GM18498 (cell line): ENCODE data around the gene KRTAP10-3.
"Not testable (repeated sequence)": the region's sequence is repeated elsewhere in the genome, so short reads cannot be mapped to it uniquely, and the experiment has no call there.

Experiments used
- ATAC-seq: cut with Tn5 transposase; IDR thresholded peaks from one replicate; pipeline ENCODE4 v1.9.1; 2021; ENCODE audit warnings: mild to moderate bottlenecking, moderate library complexity; ENCODE audit not compliant: unreplicated experiment

The KRTAP10-3 gene

DNA sequence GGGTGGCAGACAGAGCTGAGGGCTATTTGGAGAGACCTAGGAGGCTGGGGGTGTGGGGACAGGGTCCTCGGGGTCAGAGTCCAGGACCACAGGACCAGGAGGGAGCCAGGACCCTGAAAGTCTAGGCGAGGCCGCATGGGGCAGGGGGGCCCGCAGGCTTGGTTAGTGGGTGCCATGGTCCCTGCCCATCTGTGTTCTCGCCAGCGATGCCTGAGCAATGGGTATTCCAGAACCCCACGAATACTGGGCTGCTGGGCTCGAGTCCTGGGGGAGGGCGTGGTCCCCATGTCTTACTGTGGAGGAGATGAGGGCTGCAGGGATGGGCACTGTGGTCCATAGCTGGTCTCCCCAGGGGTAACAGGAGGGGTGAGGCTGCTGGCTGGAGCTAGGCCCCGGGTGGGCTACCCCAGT, 31.7 kb upstream of the KRTAP10-3 start:
- no peak for ATAC-seq

DNA sequence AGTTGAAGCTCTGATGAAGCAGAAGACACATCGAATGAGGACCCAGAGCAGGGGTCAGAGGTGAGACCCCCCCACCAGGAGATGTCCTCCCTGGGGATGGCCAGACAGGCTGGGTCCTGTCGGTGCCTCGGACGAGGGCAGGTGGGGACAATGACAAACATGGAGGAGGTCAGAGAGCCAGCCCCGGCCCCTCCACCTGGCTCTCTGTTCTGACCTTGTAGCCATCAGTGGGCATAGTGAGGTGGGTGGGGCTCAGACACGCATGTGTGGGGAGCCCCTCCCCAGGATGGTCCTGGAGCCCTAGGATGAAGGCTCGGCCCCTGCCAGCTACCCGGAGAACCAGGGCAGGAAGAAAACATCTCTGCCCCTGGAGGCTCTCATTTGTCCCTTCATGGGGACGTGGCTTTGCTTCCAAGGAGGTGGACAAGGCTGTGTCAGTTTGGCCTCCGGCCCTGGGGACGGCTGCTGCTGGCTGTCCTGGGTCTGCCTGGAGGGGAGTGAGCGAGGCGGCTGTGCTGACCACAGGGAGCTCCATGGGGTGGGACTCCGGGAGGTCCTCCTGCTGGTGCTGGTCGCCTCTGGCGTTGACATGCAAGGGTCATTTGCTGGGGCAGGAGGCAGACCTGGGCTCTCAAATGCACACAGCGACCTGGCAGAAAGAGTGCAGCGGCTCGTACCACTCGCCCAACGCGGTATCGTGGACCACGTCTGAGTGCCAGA, 31.2 kb upstream of the KRTAP10-3 start:
- no peak for ATAC-seq

DNA sequence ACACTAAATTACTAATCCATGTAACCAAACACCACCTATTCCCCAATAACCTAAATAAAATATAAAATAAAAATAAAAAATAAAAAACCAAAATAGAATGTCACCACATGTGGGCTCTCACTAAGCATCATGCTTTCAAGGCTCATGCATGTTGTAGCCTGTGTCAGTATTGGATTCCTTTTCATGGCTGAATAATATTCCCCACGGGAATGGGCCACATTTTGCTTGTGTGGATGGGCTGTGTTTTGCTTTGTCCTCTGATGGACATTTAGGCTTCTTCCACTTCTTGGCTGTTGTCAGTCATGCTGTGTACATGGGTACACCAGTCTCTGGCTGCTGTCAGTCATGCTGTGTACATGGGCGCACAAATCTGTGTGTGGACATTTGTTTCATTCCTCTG, 30.5 kb upstream of the KRTAP10-3 start:
- no peak for ATAC-seq

DNA sequence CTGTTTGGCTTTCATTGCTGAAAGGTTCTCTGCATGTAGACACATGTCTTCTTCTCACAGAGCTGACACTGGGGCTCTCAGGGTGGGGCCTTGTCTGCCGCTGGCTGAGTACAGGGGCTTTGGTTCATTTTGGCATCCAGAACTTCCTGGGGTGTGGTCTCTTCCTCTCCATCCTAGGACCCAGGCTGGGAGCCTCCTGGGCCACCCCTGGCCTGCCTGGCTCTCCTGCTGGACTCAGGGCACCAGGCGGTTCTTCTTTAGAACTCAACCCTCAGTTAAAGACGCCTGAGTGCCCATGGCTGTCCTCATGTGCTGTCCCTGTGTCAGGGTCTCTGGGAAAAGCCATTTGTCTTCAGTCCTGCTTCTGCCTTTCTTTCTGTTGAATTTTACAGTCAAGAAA, 27.3 kb upstream of the KRTAP10-3 start:
- ATAC-seq: no peak

DNA sequence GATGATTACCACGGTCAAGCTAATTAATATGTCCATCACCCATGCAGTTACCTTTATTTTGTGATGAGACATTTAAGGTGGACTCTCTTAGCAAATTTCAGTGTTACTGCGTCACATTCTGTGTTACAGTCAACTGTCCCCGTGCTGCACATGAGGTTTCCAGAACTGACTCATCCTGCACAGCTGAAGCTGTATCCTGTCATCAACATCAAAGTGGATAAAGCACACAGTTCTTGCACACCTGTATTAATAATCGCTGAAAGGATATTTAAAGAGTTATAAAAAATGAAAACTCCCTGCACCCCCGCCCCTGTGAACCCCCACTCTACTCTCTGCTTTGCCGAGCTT, 25.2 kb upstream of the KRTAP10-3 start:
- no peak for ATAC-seq

DNA sequence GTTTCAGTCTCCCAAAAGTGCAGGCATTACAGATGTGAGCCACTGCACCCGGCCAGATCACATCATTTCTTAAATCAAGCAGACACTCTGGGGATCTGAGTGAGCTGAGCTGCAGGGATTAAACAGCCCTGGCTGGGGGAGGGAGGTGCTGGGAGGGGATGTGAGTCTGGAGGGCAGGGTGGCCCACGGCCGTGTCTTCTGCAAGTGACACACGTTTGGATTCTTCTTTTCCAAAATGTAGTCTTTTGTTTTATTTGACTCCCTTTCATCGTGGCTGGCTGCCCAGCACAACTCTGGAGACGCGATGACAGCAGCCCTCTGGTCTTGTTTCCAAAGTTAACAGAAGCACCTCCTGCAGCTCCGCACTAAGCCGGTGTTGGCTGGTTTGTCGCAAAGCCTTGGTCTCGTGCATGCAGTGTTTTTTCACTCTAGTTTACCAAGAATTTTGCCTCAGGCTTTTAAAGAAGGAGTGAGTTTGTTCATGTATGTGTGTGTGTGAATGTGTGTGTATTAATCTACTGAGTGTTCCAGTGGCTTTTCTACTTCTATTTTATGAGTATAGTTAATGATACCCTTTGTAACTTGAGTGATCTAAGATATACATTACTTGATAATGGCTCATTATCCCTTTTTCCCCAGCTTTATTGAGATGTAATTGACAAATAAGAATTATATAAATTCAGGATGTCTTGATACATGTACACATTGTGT, 24.6 kb upstream of the KRTAP10-3 start:
- ATAC-seq: no peak

DNA sequence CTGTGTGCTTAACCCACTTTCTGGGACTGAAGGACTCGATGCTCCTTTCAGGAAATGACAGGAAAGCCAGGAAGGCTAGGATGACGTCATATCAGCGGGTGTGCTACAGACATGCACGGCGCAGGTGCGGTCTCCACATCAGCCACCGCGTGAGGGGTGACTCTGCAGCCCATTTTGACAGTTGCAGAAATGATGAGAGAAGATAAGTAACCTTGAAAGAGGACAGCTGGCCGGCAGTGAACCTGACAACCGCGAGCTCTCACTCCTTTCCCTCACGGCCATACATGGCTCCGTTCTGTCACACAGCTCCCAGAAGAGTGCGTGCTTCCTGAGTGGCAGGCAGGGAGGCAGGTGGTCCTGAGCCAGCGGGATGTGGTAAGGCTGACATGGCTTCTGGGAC, 23.5 kb upstream of the KRTAP10-3 start:
- no peak for ATAC-seq

DNA sequence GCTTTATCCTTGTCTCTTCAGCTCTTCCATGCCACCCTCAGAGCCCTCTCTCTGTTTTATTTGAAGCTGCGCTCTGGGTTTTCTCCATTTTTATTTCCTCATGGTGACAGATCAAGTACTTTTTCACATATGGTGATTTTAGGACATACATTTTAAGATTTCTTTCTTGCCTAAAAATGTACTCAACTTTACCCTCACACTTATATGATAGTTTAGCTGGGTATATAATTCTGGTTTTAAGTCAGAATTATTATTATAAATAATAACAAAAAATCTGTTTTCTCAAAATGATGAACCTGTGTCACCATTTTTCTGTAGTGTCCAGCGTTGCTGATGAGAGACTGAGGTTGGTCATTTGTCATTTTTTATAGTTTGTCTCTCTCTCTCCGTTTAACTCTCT, 22.6 kb upstream of the KRTAP10-3 start:
- ATAC-seq: no peak

DNA sequence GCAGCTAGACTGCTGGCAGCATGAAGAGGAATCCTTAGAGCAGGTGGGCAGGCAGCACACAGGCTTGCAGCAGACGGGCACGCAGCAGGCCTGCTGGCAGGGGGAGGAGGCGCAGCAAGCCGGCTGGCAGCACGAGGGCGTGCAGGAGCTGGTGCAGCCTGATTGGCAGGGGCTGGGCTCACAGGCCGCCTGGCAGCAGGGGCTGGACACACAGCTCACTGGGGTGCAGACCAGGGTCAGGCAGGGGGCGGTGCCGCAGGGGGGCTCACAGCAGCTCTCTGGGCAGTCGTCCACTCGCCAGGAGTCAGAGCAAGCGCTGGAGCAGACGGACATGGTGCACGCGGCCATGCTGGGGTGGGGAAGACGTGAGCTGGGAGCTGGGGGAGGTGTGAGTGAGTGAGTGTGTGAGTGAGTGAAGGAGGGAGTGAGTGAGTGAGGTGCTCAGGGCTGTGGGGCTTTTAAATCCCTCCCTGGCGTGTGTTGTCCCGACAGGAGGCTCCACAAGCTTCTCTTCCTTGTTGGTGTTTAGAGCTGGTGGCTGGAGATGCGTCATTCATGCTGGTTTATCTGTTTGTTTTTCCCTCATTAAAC, 21.7 kb upstream of the KRTAP10-3 start, which contains the start of gene KRTAP10-5:
KRTAP10-5 (minus strand) TSS at position 374 of the 591 bp plus-strand sequence; CDS start at position 348, 26 bp downstream.
- ATAC-seq: not testable (repeated sequence)

DNA sequence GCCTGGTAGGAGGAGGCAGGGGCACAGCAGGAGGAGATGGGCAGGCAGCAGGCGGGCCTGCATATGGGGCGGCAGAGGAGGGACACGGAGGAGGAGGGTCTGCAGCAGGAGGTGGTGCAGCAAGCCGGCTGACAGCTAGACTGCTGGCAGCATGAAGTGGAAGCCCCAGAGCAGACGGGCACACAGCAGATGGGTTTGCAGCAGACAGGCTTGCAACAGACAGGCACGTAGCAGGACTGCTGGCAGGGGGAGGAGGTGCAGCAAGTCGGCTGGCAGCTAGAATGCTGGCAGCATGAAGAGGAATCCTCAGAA, 21.2 kb upstream of the KRTAP10-3 start:
- no peak for ATAC-seq

DNA sequence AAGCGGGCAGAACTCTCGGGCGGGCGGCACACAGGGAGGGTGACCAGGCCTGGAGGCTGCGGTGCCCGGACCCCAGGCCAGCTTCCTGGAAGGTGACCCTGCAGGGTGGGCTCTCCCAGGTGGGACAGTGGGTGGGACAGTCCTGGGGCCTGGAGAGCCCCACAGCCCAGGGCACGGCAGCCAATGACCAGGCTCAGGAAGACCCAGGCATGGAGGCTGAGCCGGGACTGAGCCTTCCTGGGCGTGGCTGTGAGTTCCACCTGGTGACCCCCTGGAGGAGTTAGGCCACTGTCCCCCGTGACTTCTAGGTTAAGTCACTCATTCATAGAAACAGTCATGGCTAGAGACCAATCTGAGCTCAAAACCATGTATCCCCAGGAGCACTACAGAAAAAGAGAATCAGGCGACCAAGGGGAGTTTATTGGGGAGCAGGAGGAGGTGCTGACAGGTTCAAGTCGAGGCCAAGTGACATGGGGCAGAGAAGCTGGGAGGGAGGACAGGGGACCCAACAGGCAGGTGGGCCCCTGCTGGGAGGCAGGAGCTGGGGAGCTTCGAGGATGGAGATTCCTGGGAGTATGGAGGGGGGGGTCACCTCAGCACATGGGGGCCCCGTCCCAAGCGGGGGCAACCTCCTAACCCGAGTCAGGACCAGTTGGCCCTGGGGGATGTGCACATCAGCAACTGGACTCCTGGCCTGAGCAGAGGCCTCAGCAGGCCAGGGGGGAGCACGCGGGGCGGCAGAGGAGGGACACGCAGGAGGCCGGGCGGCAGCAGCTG, 20.6 kb upstream of the KRTAP10-3 start:
- ATAC-seq: no peak

DNA sequence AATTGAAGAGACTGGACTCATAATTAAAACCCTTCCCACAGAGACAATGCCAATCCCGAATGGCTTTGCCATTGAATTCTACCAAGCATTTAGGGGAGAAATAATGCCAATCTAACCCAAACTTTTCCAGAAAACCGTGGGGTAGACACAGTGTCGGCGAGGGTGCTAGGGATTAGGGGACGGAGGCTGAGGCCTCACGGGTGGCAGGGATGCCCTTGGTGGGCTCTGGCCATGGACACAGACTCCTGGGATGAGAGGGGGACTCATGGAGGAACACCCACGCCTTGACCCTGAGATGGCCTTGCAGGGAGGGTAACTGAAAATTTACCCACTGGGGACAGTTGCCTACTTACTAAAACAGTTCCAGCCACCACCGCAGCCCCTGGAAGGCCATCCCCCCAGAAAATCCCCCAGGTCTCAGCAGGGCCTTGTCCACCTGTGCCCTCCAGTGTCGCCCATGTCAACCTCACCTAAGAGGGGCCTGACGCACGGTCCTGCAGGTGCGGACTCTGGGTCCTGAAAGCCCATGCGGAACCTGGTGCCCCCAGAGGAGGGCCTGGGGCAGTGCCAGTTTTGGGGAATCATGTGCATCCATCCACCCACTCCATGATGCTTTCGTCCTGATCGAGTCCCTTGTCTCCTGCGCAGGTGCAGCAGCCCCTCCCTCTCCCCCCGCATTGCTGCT, 19.9 kb upstream of the KRTAP10-3 start:
- no peak for ATAC-seq

DNA sequence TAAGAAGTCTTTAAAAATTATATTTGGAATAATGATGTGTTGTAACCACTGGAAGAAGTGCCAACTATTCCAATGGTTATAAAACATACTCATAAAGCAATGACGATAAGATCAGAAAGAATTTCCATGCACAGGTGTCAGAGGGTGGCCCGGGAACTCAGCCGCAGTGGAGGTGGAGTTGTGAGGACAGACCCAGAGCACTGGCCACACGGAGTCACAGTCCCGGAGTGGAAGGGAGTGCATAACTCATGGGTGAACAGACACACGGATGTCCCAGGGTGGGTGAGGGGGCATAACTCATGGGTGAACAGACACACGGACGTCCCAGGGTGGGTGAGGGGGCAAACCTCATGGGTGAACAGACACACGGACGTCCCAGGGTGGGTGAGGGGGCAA, 17.4 kb upstream of the KRTAP10-3 start:
- ATAC-seq: no peak

DNA sequence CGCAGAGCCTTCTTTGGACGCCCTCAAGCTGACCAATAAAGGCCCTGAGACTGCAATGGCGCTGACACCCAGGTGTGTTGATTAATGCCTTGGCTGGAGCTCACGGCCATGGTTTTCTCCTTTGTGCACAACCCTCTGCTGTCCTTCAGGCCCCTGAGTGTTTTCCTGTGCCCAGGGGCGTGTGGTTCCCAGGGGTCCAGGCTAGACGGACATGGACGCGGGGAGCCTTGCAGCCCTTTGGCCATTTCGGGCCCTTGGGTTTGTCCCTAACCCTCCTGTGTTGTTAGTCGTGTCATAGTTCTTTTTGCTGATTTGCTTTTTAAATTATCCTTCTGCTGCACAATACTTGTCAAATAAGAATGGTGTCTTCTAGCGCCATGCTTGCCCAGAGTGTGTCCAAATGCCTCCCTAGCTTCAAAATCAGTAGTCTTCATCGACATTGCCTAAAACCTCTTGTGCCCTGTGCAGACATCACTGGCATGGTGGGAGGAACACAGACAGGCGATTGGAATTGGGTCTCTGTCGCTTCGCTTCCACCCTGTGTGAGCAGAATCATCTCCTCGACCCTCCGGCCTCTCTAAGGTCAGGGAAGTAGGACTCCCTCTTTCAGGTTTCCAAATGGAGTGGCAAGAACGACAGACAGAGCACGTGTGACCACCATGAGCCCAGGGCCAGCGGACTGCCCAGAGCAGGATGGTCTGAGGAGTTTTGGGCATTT, 16.9 kb upstream of the KRTAP10-3 start:
- ATAC-seq: no peak

DNA sequence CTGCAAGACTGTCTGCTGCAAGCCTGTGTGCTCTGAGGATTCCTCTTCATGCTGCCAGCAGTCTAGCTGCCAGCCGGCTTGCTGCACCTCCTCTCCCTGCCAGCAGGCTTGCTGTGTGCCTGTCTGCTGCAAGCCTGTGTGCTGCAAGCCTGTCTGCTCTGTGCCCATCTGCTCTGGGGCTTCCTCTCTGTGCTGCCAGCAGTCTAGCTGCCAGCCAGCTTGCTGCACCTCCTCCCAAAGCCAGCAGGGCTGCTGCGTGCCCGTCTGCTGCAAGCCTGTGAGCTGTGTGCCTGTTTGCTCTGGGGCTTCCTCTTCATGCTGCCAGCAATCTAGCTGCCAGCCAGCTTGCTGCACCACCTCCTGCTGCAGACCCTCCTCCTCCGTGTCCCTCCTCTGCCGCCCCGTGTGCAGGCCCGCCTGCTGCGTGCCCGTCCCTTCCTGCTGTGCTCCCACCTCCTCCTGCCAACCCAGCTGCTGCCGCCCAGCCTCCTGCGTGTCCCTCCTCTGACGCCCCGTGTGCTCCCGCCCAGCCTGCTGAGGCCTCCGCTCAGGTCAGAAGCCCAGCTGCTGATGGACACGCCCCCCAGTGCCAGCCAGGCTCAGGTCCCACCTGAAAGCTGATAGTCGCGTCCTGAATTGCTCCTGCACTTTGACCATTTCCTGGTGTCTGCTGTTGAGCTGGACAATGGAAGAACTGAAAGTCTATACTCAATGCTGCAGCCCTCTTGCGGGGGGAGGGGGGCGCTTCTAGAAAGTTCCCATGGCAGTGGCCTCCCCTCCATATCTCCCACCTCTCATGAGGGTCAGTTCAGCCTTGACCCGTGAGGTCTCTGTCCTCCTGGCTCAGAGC, 16.1 kb upstream of the KRTAP10-3 start:
- ATAC-seq: no peak

DNA sequence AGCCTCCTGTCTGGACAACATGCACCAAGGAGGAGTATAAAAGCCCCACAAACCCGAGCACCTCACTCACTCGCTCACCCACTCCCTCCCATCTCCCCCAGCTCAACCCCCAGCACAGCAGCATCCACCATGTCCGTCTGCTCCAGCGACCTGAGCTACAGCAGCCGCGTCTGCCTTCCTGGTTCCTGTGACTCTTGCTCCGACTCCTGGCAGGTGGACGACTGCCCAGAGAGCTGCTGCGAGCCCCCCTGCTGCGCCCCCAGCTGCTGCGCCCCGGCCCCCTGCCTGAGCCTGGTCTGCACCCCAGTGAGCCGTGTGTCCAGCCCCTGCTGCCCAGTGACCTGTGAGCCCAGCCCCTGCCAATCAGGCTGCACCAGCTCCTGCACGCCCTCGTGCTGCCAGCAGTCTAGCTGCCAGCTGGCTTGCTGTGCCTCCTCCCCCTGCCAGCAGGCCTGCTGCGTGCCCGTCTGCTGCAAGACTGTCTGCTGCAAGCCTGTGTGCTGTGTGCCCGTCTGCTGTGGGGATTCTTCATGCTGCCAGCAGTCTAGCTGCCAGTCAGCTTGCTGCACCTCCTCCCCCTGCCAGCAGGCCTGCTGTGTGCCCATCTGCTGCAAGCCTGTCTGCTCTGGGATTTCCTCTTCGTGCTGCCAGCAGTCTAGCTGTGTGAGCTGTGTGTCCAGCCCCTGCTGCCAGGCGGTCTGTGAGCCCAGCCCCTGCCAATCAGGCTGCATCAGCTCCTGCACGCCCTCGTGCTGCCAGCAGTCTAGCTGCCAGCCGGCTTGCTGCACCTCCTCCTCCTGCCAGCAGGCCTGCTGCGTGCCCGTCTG, 15.2 kb upstream of the KRTAP10-3 start, which contains the start of gene KRTAP10-4:
KRTAP10-4 (plus strand) TSS at position 100 of the 827 bp plus-strand sequence; CDS start at position 130, 30 bp downstream.
- not testable (repeated sequence) for ATAC-seq

DNA sequence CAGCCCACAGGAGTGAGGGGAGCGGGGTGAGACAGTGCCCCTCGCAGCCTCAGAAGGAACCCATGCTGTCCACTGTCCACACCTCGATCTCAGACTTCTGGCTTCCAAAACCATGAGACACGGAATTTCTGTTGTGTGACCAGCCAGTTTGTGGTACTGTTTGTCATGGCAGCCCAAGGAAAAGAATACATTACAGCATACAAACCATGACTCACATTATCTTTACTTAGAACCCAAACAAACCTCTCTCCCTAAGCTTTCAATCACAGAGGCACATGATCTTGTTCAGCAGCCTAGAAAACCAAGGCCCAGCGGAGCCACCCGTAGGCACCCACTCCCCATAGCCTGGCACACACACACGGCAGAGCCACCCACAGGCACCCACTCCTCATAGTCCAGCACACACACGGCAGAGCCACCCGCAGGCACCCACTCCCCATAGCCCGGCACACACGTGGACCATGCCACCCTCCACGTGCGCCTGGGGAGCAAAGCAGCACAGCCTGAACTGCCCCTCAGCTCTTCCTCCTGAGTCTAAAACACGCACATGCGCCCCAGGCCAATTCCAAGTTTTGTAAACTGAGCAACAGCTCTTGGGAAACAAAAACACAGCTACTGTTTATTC, 14.5 kb upstream of the KRTAP10-3 start:
- no peak for ATAC-seq
